Measurements from ENCODE around the gene HPN.

GRCh38 chr19:35066691-35067563 is 25.4 kb downstream of the HPN start:
- TF ChIP-seq, protein P1, sequence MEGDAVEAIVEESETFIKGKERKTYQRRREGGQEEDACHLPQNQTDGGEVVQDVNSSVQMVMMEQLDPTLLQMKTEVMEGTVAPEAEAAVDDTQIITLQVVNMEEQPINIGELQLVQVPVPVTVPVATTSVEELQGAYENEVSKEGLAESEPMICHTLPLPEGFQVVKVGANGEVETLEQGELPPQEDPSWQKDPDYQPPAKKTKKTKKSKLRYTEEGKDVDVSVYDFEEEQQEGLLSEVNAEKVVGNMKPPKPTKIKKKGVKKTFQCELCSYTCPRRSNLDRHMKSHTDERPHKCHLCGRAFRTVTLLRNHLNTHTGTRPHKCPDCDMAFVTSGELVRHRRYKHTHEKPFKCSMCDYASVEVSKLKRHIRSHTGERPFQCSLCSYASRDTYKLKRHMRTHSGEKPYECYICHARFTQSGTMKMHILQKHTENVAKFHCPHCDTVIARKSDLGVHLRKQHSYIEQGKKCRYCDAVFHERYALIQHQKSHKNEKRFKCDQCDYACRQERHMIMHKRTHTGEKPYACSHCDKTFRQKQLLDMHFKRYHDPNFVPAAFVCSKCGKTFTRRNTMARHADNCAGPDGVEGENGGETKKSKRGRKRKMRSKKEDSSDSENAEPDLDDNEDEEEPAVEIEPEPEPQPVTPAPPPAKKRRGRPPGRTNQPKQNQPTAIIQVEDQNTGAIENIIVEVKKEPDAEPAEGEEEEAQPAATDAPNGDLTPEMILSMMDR (IDR thresholded peaks at IDR 0.05; ENCODE audit: low read length): peak; percentile 98
- no peak for TF ChIP-seq EZH2 (IDR thresholded peaks at IDR 0.05; ENCODE audit: borderline replicate concordance, low read length)
